ENCODE data around the gene ARL5B.

The ARL5B gene

GRCh38 chr10:18680754-18681153 is 21.5 kb downstream of the ARL5B start:
- Histone ChIP-seq H3K9me3 (ENCODE audit: control insufficient read depth in 1 of 2, low read length in 2 of 2) (no peaks in the 10 kb centered on the region), H3K4me1 (ENCODE audit: control insufficient read depth in 1 of 2, insufficient read depth in 2 of 2, low read length in 2 of 2) (no peaks in the 10 kb centered on the region), H3K9ac (ENCODE audit: low read depth in 1 of 2, low read length in 2 of 2) (no peak overlapping the region), H3K4me3 (ENCODE audit: low read depth in 1 of 2, low read length in 2 of 2) (no peak overlapping the region), H3K27me3 (ENCODE audit: control insufficient read depth in 1 of 2, insufficient read depth in 2 of 2, low read length in 2 of 2) (no peaks in the 10 kb centered on the region), H3K36me3 (ENCODE audit: control insufficient read depth in 1 of 2, insufficient read depth in 2 of 2, low read length in 2 of 2) (peaks cover 0 to 12% of the 10 kb centered on the region in 2 donors), H3K27ac (ENCODE audit: low read depth, low read length) (no peak overlapping the region)

GRCh38 chr10:18681366-18681765 is 22.1 kb downstream of the ARL5B start:
- Histone ChIP-seq H3K27me3 (ENCODE audit: control insufficient read depth in 1 of 2, insufficient read depth in 2 of 2, low read length in 2 of 2) (no peaks in the 10 kb centered on the region), H3K36me3 (ENCODE audit: control insufficient read depth in 1 of 2, insufficient read depth in 2 of 2, low read length in 2 of 2) (peaks cover 0 to 6% of the 10 kb centered on the region in 2 donors), H3K9ac (ENCODE audit: low read depth in 1 of 2, low read length in 2 of 2) (no peak overlapping the region), H3K9me3 (ENCODE audit: control insufficient read depth in 1 of 2, low read length in 2 of 2) (no peaks in the 10 kb centered on the region), H3K27ac (ENCODE audit: low read depth, low read length) (no peak overlapping the region), H3K4me3 (ENCODE audit: low read depth in 1 of 2, low read length in 2 of 2) (no peak overlapping the region), H3K4me1 (ENCODE audit: control insufficient read depth in 1 of 2, insufficient read depth in 2 of 2, low read length in 2 of 2) (no peaks in the 10 kb centered on the region)

- H3K27ac ChIP-seq (ENCODE audit: low read depth, low read length), result no peak overlapping the region
- H3K27me3 ChIP-seq (ENCODE audit: control insufficient read depth in 1 of 2, insufficient read depth in 2 of 2, low read length in 2 of 2), result no peaks in the 10 kb centered on the region
- H3K9me3 ChIP-seq (ENCODE audit: control insufficient read depth in 1 of 2, low read length in 2 of 2), result no peaks in the 10 kb centered on the region
- no peak overlapping the region for H3K9ac ChIP-seq (ENCODE audit: low read depth in 1 of 2, low read length in 2 of 2)
- H3K4me1 ChIP-seq (ENCODE audit: control insufficient read depth in 1 of 2, insufficient read depth in 2 of 2, low read length in 2 of 2), result no peaks in the 10 kb centered on the region
- peaks cover 0 to under 1% of the 10 kb centered on the region in 2 donors for H3K36me3 ChIP-seq (ENCODE audit: control insufficient read depth in 1 of 2, insufficient read depth in 2 of 2, low read length in 2 of 2)
- no peak overlapping the region for H3K4me3 ChIP-seq (ENCODE audit: low read depth in 1 of 2, low read length in 2 of 2)
Measured at GRCh38 chr10:18681971-18682411, 22.8 kb downstream of the ARL5B start.

- no peak overlapping the region for H3K9ac ChIP-seq (ENCODE audit: low read depth in 1 of 2, low read length in 2 of 2)
- H3K4me1 ChIP-seq (ENCODE audit: control insufficient read depth in 1 of 2, insufficient read depth in 2 of 2, low read length in 2 of 2), result no peaks in the 10 kb centered on the region
- no peaks in the 10 kb centered on the region for H3K27me3 ChIP-seq (ENCODE audit: control insufficient read depth in 1 of 2, insufficient read depth in 2 of 2, low read length in 2 of 2)
- no peaks in the 10 kb centered on the region for H3K9me3 ChIP-seq (ENCODE audit: control insufficient read depth in 1 of 2, low read length in 2 of 2)
- no peaks in the 10 kb centered on the region for H3K36me3 ChIP-seq (ENCODE audit: control insufficient read depth in 1 of 2, insufficient read depth in 2 of 2, low read length in 2 of 2)
- no peak overlapping the region for H3K4me3 ChIP-seq (ENCODE audit: low read depth in 1 of 2, low read length in 2 of 2)
- no peak overlapping the region for H3K27ac ChIP-seq (ENCODE audit: low read depth, low read length)
Measured at GRCh38 chr10:18683427-18683826, 24.2 kb downstream of the ARL5B start.

GRCh38 chr10:18684416-18684815 is 25.2 kb downstream of the ARL5B start:
- no peaks in the 10 kb centered on the region for H3K36me3 ChIP-seq (ENCODE audit: control insufficient read depth in 1 of 2, insufficient read depth in 2 of 2, low read length in 2 of 2)
- no peak overlapping the region for H3K4me3 ChIP-seq (ENCODE audit: low read depth in 1 of 2, low read length in 2 of 2)
- H3K4me1 ChIP-seq (ENCODE audit: control insufficient read depth in 1 of 2, insufficient read depth in 2 of 2, low read length in 2 of 2), result no peaks in the 10 kb centered on the region
- no peak overlapping the region for H3K9ac ChIP-seq (ENCODE audit: low read depth in 1 of 2, low read length in 2 of 2)
- H3K9me3 ChIP-seq (ENCODE audit: control insufficient read depth in 1 of 2, low read length in 2 of 2), result no peaks in the 10 kb centered on the region
- H3K27me3 ChIP-seq (ENCODE audit: control insufficient read depth in 1 of 2, insufficient read depth in 2 of 2, low read length in 2 of 2), result no peaks in the 10 kb centered on the region
- no peak overlapping the region for H3K27ac ChIP-seq (ENCODE audit: low read depth, low read length)

- Histone ChIP-seq H3K27me3 (ENCODE audit: control insufficient read depth in 1 of 2, insufficient read depth in 2 of 2, low read length in 2 of 2) (no peaks in the 10 kb centered on the region), H3K9me3 (ENCODE audit: control insufficient read depth in 1 of 2, low read length in 2 of 2) (no peaks in the 10 kb centered on the region), H3K4me1 (ENCODE audit: control insufficient read depth in 1 of 2, insufficient read depth in 2 of 2, low read length in 2 of 2) (no peaks in the 10 kb centered on the region), H3K27ac (ENCODE audit: low read depth, low read length) (no peak overlapping the region), H3K9ac (ENCODE audit: low read depth in 1 of 2, low read length in 2 of 2) (no peak overlapping the region), H3K36me3 (ENCODE audit: control insufficient read depth in 1 of 2, insufficient read depth in 2 of 2, low read length in 2 of 2) (no peaks in the 10 kb centered on the region), H3K4me3 (ENCODE audit: low read depth in 1 of 2, low read length in 2 of 2) (no peak overlapping the region)
Measured at GRCh38 chr10:18684953-18685352, 25.7 kb downstream of the ARL5B start.

GRCh38 chr10:18685555-18685954 is 26.3 kb downstream of the ARL5B start:
- Histone ChIP-seq H3K9me3 (ENCODE audit: control insufficient read depth in 1 of 2, low read length in 2 of 2) (no peaks in the 10 kb centered on the region), H3K27me3 (ENCODE audit: control insufficient read depth in 1 of 2, insufficient read depth in 2 of 2, low read length in 2 of 2) (no peaks in the 10 kb centered on the region), H3K4me3 (ENCODE audit: low read depth in 1 of 2, low read length in 2 of 2) (no peak overlapping the region), H3K4me1 (ENCODE audit: control insufficient read depth in 1 of 2, insufficient read depth in 2 of 2, low read length in 2 of 2) (no peaks in the 10 kb centered on the region), H3K36me3 (ENCODE audit: control insufficient read depth in 1 of 2, insufficient read depth in 2 of 2, low read length in 2 of 2) (no peaks in the 10 kb centered on the region), H3K9ac (ENCODE audit: low read depth in 1 of 2, low read length in 2 of 2) (no peak overlapping the region), H3K27ac (ENCODE audit: low read depth, low read length) (no peak overlapping the region)

GRCh38 chr10:18687195-18687594 is 28.0 kb downstream of the ARL5B start:
- Histone ChIP-seq H3K4me3 (ENCODE audit: low read depth in 1 of 2, low read length in 2 of 2) (no peak overlapping the region), H3K4me1 (ENCODE audit: control insufficient read depth in 1 of 2, insufficient read depth in 2 of 2, low read length in 2 of 2) (no peaks in the 10 kb centered on the region), H3K9me3 (ENCODE audit: control insufficient read depth in 1 of 2, low read length in 2 of 2) (no peaks in the 10 kb centered on the region), H3K9ac (ENCODE audit: low read depth in 1 of 2, low read length in 2 of 2) (no peak overlapping the region), H3K27ac (ENCODE audit: low read depth, low read length) (no peak overlapping the region), H3K27me3 (ENCODE audit: control insufficient read depth in 1 of 2, insufficient read depth in 2 of 2, low read length in 2 of 2) (no peaks in the 10 kb centered on the region), H3K36me3 (ENCODE audit: control insufficient read depth in 1 of 2, insufficient read depth in 2 of 2, low read length in 2 of 2) (no peaks in the 10 kb centered on the region)

GRCh38 chr10:18687706-18688105 is 28.5 kb downstream of the ARL5B start:
- Histone ChIP-seq H3K4me1 (ENCODE audit: control insufficient read depth in 1 of 2, insufficient read depth in 2 of 2, low read length in 2 of 2) (no peaks in the 10 kb centered on the region), H3K36me3 (ENCODE audit: control insufficient read depth in 1 of 2, insufficient read depth in 2 of 2, low read length in 2 of 2) (no peaks in the 10 kb centered on the region), H3K27me3 (ENCODE audit: control insufficient read depth in 1 of 2, insufficient read depth in 2 of 2, low read length in 2 of 2) (no peaks in the 10 kb centered on the region), H3K4me3 (ENCODE audit: low read depth in 1 of 2, low read length in 2 of 2) (no peak overlapping the region), H3K9ac (ENCODE audit: low read depth in 1 of 2, low read length in 2 of 2) (no peak overlapping the region), H3K27ac (ENCODE audit: low read depth, low read length) (no peak overlapping the region), H3K9me3 (ENCODE audit: control insufficient read depth in 1 of 2, low read length in 2 of 2) (no peaks in the 10 kb centered on the region)

GRCh38 chr10:18689498-18689897 is 30.3 kb downstream of the ARL5B start:
- Histone ChIP-seq H3K4me3 (ENCODE audit: low read depth in 1 of 2, low read length in 2 of 2) (no peak overlapping the region), H3K4me1 (ENCODE audit: control insufficient read depth in 1 of 2, insufficient read depth in 2 of 2, low read length in 2 of 2) (no peaks in the 10 kb centered on the region), H3K27me3 (ENCODE audit: control insufficient read depth in 1 of 2, insufficient read depth in 2 of 2, low read length in 2 of 2) (no peaks in the 10 kb centered on the region), H3K9me3 (ENCODE audit: control insufficient read depth in 1 of 2, low read length in 2 of 2) (no peaks in the 10 kb centered on the region), H3K27ac (ENCODE audit: low read depth, low read length) (no peak overlapping the region), H3K36me3 (ENCODE audit: control insufficient read depth in 1 of 2, insufficient read depth in 2 of 2, low read length in 2 of 2) (no peaks in the 10 kb centered on the region), H3K9ac (ENCODE audit: low read depth in 1 of 2, low read length in 2 of 2) (no peak overlapping the region)

GRCh38 chr10:18690541-18690940 is 31.3 kb downstream of the ARL5B start:
- Histone ChIP-seq H3K4me3 (ENCODE audit: low read depth in 1 of 2, low read length in 2 of 2) (no peak overlapping the region), H3K36me3 (ENCODE audit: control insufficient read depth in 1 of 2, insufficient read depth in 2 of 2, low read length in 2 of 2) (no peaks in the 10 kb centered on the region), H3K27me3 (ENCODE audit: control insufficient read depth in 1 of 2, insufficient read depth in 2 of 2, low read length in 2 of 2) (no peaks in the 10 kb centered on the region), H3K4me1 (ENCODE audit: control insufficient read depth in 1 of 2, insufficient read depth in 2 of 2, low read length in 2 of 2) (no peaks in the 10 kb centered on the region), H3K27ac (ENCODE audit: low read depth, low read length) (no peak overlapping the region), H3K9me3 (ENCODE audit: control insufficient read depth in 1 of 2, low read length in 2 of 2) (no peaks in the 10 kb centered on the region), H3K9ac (ENCODE audit: low read depth in 1 of 2, low read length in 2 of 2) (no peak overlapping the region)
